ENCODE data around the gene C17orf78. TPM values are rescaled to one million over a fixed set of nuclear protein-coding genes. Genes with fewer than 3 reads are reported as not detected.

The C17orf78 gene
- total and polyA plus RNA-seq, 7 donors: 0.06 TPM; not detected in 6

DNA sequence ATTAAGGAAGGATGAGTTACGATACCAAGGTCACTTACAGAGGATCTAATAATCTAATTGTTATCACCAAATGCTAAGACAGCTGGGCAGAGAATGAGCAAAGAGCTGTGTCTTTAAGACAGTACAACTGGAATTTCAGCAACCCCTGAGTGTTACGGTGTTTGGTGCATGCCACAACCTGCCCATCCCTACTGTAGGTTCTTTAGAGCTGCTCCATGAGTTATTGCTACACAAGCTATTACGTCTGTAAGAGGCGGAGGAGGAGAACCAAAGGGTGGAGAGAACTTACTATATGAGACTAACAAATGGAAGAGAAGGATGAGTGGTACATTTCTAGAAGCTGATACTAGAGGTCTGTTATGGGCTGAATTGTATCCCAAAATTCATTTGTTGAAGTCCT lies 14.2 kb upstream of the C17orf78 start:
- Histone ChIP-seq H3K4me3 (no peak overlapping the region), H3K27ac (no peak overlapping the region), H3K36me3 (ENCODE audit: insufficient read depth in 1 of 2, low read depth in 1 of 2) (no peaks in the 10 kb centered on the region), H3K27me3 (ENCODE audit: insufficient read depth in 3 of 3, low read length in 2 of 3) (no peaks in the 10 kb centered on the region), H3K4me1 (peaks cover 18% of the 10 kb centered on the region), H3K9me3 (no peaks in the 10 kb centered on the region)
- intact Hi-C loops (cut with DNase I): no loop called here
- DNase-seq (no peak), ATAC-seq (no peak)
- 92 to 93% (median 93%) methylated on average over 4 of the region's 4 CpGs for WGBS, 3 donors
- TF ChIP-seq, protein P1, sequence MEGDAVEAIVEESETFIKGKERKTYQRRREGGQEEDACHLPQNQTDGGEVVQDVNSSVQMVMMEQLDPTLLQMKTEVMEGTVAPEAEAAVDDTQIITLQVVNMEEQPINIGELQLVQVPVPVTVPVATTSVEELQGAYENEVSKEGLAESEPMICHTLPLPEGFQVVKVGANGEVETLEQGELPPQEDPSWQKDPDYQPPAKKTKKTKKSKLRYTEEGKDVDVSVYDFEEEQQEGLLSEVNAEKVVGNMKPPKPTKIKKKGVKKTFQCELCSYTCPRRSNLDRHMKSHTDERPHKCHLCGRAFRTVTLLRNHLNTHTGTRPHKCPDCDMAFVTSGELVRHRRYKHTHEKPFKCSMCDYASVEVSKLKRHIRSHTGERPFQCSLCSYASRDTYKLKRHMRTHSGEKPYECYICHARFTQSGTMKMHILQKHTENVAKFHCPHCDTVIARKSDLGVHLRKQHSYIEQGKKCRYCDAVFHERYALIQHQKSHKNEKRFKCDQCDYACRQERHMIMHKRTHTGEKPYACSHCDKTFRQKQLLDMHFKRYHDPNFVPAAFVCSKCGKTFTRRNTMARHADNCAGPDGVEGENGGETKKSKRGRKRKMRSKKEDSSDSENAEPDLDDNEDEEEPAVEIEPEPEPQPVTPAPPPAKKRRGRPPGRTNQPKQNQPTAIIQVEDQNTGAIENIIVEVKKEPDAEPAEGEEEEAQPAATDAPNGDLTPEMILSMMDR (IDR thresholded peaks at IDR 0.05): no peak

DNA sequence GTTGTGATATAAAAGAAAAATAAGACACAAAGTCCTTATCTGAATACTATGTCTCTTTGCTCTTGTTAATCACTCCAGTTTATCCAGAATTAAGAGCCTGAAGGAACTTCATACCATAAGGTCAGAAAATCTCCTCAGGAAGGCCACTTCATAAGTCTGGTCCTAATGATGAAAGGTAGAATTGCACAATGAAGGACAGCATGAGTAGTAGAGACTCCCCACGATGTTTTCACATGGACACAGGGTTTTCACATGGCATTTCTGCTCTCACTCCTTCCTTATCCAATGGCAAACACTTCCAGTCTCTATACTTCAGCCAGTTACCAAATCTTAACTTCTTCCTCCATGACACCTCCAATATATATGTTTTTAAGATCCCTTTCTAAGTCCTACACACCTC lies 10.2 kb upstream of the C17orf78 start:
- no peaks in the 10 kb centered on the region for H3K36me3 ChIP-seq (ENCODE audit: insufficient read depth in 1 of 2, low read depth in 1 of 2)
- WGBS, 3 donors: 81 to 89% (median 82%) methylated on average over 1 of the region's 1 CpG
- no peaks in the 10 kb centered on the region for H3K27me3 ChIP-seq (ENCODE audit: insufficient read depth in 3 of 3, low read length in 2 of 3)
- intact Hi-C loops (cut with DNase I): no loop called here
- H3K4me3 ChIP-seq: no peak overlapping the region
- DNase-seq: no peak
- ATAC-seq: no peak
- H3K4me1 ChIP-seq: no peaks in the 10 kb centered on the region
- TF ChIP-seq, protein P1 (IDR thresholded peaks at IDR 0.05): no peak
- H3K27ac ChIP-seq: no peak overlapping the region
- no peaks in the 10 kb centered on the region for H3K9me3 ChIP-seq

DNA sequence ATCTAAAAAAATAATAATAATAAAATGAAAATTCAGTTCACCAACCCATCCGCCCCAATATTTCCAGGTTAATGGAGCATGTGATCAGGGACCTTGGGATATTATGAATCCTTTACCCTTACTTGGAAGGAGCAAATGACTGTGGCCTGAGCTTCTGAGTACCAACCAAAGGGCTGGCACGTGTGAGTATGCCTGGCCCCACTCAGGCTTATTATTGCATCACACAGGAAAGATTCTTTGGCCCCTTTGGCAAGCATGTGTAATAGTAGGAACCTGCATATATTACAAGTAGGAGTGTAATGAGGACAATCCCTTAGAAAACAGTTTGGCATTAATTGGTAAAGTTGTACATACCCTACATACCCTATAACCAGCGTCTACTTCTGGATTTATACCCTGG lies 7.2 kb upstream of the C17orf78 start:
- TF ChIP-seq, protein P1 (IDR thresholded peaks at IDR 0.05): no peak
- Histone ChIP-seq H3K27ac (no peak overlapping the region), H3K27me3 (ENCODE audit: insufficient read depth in 3 of 3, low read length in 2 of 3) (no peaks in the 10 kb centered on the region), H3K9me3 (no peaks in the 10 kb centered on the region), H3K4me1 (no peaks in the 10 kb centered on the region), H3K36me3 (ENCODE audit: insufficient read depth in 1 of 2, low read depth in 1 of 2) (no peaks in the 10 kb centered on the region), H3K4me3 (no peak overlapping the region)
- DNase-seq: no peak
- peak; percentile 30 to 62 (median 46) for ATAC-seq
- WGBS, 3 donors: 68 to 77% (median 74%) methylated on average over 3 of the region's 3 CpGs
- intact Hi-C loops (cut with DNase I): no loop called here

DNA sequence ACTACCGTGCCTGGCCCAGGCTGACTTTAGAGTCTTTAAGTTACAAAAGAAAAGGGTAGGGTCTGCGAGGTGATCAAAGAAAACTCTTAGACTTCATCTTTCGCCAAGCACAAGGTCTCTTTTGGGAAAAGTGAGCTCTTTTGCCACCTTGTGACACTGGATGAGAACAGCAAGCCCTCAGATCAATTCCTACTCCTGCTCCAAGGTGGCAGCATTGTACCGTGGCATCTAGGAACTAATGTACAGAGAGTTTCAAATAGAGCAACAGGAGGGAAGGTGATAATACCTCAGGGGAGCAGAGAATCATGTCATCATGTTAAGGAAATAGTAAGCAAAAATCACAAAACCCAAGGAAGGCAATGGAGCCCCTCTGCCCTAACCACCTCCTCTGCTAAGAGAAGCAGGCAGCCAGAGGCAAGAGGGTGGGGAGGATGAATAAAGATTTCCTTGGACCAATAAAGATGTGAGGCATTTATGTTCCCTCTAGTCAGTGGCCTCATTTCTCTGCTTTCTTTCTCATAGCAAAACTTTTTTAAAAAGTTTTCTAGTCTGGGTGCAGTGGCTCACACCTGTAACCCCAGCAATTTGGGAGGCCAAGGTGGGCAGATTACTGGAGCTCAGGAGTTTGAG lies 2.1 kb upstream of the C17orf78 start:
- Histone ChIP-seq H3K27me3 (ENCODE audit: insufficient read depth in 3 of 3, low read length in 2 of 3) (no peaks in the 10 kb centered on the region), H3K27ac (no peak overlapping the region), H3K36me3 (ENCODE audit: insufficient read depth in 1 of 2, low read depth in 1 of 2) (no peaks in the 10 kb centered on the region), H3K4me1 (no peaks in the 10 kb centered on the region), H3K9me3 (no peaks in the 10 kb centered on the region), H3K4me3 (no peak overlapping the region)
- intact Hi-C loops (cut with DNase I): loop anchor here in 1 of 2 donors (5.0 kb wide), 2 partner anchors 34 to 771 kb away; partner anchors contain the start of genes ACACA, MRM1 and TADA2A
- DNase-seq (no peak), ATAC-seq (peak; percentile 94 to 98 (median 96))
- TF ChIP-seq, protein P1 (IDR thresholded peaks at IDR 0.05): peak; percentile 93
- WGBS, 3 donors: 12 to 19% (median 14%) methylated on average over 4 of the region's 4 CpGs

DNA sequence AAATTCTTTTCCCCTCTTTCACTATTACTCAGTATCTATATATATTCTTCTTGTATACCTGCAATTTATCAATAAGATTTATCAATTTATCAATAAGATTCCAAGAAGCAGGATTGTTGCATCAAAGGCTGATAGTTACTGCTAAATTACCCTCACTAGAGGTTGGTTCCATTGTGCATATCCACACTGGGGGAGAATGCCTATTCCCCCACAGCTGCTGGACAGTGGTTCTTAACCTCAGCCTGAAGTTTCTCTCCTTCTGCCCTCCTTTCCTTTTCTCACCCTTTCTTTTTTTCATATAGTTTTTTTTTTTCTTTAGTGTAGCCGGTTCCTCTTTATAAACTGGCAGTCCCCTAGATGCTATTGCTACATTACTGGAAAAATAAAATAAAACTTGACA lies 6.3 kb downstream of the C17orf78 start:
- intact Hi-C loops (cut with DNase I): no loop called here

More for the DNA sequence above, 6.3 kb downstream of the C17orf78 start:
- DNase-seq: no peak
- Histone ChIP-seq H3K4me1 (no peaks in the 10 kb centered on the region), H3K9me3 (no peaks in the 10 kb centered on the region), H3K4me3 (no peak overlapping the region), H3K36me3 (ENCODE audit: insufficient read depth in 1 of 2, low read depth in 1 of 2) (no peaks in the 10 kb centered on the region), H3K27me3 (ENCODE audit: insufficient read depth in 3 of 3, low read length in 2 of 3) (no peaks in the 10 kb centered on the region), H3K27ac (no peak overlapping the region)
- TF ChIP-seq, protein P1 (IDR thresholded peaks at IDR 0.05): no peak
- 85 to 96% (median 95%) methylated on average over 1 of the region's 1 CpG for WGBS, 3 donors
- no peak for ATAC-seq
